ENCODE results near the gene POMT1. TPM values are rescaled to one million over a fixed set of nuclear protein-coding genes. Genes with fewer than 3 reads are reported as not detected.

Gene POMT1
- total RNA-seq, 1 experiment from 2014 or later: 15.8 TPM

DNA sequence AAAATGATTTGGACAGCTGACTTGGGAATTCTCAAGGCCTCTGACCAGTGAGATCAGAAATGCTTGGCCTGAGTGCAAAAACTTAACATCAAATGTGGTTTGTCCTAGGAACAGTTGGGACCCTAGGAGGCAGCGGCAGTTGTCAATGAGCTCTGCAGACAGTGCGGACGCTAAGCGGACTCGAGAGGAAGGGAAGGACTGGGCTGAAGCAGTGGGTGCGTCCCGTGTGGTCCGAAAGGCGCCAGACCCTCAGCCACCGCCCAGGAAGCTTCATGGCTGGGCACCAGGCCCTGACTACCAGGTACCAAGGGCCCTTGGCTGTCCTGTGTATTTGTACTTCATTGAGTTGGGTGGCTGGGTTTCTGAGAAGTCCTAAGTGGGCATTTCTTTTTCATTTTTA is 43.7 kb upstream of the POMT1 start:
- no peaks in the 10 kb centered on the region for H3K4me1 Mint-ChIP-seq (ENCODE audit: low read depth, unreplicated experiment)
- no peaks in the 10 kb centered on the region for H3K9me3 Mint-ChIP-seq (ENCODE audit: low read depth, unreplicated experiment)
- no TSS peak for BruUV-seq (replicated peaks)
- CTCF ChIA-PET: no interaction called here
- H3K36me3 Mint-ChIP-seq (ENCODE audit: insufficient read depth, unreplicated experiment): peaks cover 58% of the 10 kb centered on the region
- H3K27ac Mint-ChIP-seq (ENCODE audit: unreplicated experiment): no peak overlapping the region
- no peak for DNase-seq
- no peaks in the 10 kb centered on the region for H3K27me3 Mint-ChIP-seq (ENCODE audit: unreplicated experiment)
- no peak for TF ChIP-seq CTCF (IDR thresholded peaks at IDR 0.05; ENCODE audit: unreplicated experiment)
- no peak overlapping the region for H3K4me3 Mint-ChIP-seq (ENCODE audit: low read depth, unreplicated experiment)
- intact Hi-C loops (cut with micrococcal nuclease; ENCODE audit: unreplicated experiment): no loop called here

DNA sequence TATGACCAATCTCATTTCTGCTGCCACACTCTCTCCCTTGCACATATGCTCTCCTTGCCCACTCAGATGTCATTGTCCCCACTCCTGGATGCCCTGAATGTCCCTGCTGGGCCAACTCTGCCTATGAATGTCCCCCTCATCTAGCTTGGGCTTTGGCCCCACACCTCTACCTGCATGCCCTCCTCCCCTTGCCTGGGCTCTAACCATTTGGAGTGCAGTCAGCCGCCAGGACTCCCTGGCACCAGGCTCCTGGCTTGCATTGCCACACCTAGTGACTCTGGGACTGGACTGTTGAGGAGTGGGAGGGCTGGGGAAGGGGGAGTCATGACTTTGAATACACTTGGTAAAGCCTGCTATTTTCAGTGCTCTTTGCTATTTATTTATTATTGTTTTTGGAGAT is 41.6 kb upstream of the POMT1 start:
- H3K27me3 Mint-ChIP-seq (ENCODE audit: unreplicated experiment): no peaks in the 10 kb centered on the region
- DNase-seq: no peak
- no peaks in the 10 kb centered on the region for H3K4me1 Mint-ChIP-seq (ENCODE audit: low read depth, unreplicated experiment)
- no peak overlapping the region for H3K4me3 Mint-ChIP-seq (ENCODE audit: low read depth, unreplicated experiment)
- intact Hi-C loops (cut with micrococcal nuclease; ENCODE audit: unreplicated experiment): no loop called here
- H3K27ac Mint-ChIP-seq (ENCODE audit: unreplicated experiment): peak overlapping the region; percentile 75
- CTCF ChIA-PET: no interaction called here
- H3K36me3 Mint-ChIP-seq (ENCODE audit: insufficient read depth, unreplicated experiment): peaks cover 61% of the 10 kb centered on the region
- H3K9me3 Mint-ChIP-seq (ENCODE audit: low read depth, unreplicated experiment): no peaks in the 10 kb centered on the region
- no peak for TF ChIP-seq CTCF (IDR thresholded peaks at IDR 0.05; ENCODE audit: unreplicated experiment)
- no TSS peak for BruUV-seq (replicated peaks)

- Mint-ChIP-seq H3K27me3 (ENCODE audit: unreplicated experiment) (no peaks in the 10 kb centered on the region), H3K4me1 (ENCODE audit: low read depth, unreplicated experiment) (no peaks in the 10 kb centered on the region), H3K4me3 (ENCODE audit: low read depth, unreplicated experiment) (no peak overlapping the region), H3K9me3 (ENCODE audit: low read depth, unreplicated experiment) (no peaks in the 10 kb centered on the region), H3K27ac (ENCODE audit: unreplicated experiment) (no peak overlapping the region), H3K36me3 (ENCODE audit: insufficient read depth, unreplicated experiment) (peaks cover 51% of the 10 kb centered on the region)
- no TSS peak for BruUV-seq (replicated peaks)
- intact Hi-C loops (cut with micrococcal nuclease; ENCODE audit: unreplicated experiment): no loop called here
- CTCF ChIA-PET: interaction anchor here (0.6 kb wide), 1 partner anchor 291 kb away, joined by 6 read pairs; no protein-coding TSS in a partner anchor
- no peak for DNase-seq
- no peak for TF ChIP-seq CTCF (IDR thresholded peaks at IDR 0.05; ENCODE audit: unreplicated experiment)
Observed at GRCh38 chr9:131464354-131465000, 38.2 kb upstream of the POMT1 start.

DNA sequence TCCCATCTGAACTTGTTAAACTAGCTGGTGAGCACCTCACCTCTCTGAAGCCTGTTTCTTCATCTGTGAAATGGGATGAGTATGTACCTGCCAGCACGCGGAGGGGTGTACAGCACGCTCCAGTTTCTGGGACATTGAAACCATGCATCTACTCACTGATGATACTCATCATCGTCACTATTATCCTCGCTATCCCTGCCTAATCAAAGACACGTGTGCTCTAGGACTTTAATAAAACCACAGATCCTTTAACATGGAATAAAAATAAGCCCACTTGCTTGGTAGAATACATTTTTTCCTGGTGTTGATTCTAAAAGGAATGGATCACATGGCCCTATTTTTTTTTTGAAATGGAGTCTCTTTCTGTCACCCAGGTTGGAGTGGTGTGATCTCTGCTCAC is 37.3 kb upstream of the POMT1 start:
- H3K27me3 Mint-ChIP-seq (ENCODE audit: unreplicated experiment): no peaks in the 10 kb centered on the region
- no peak for TF ChIP-seq CTCF (IDR thresholded peaks at IDR 0.05; ENCODE audit: unreplicated experiment)
- no TSS peak for BruUV-seq (replicated peaks)

More for the DNA sequence above, 37.3 kb upstream of the POMT1 start:
- no peak for DNase-seq
- Mint-ChIP-seq H3K36me3 (ENCODE audit: insufficient read depth, unreplicated experiment) (peaks cover 50% of the 10 kb centered on the region), H3K4me3 (ENCODE audit: low read depth, unreplicated experiment) (no peak overlapping the region), H3K27ac (ENCODE audit: unreplicated experiment) (no peak overlapping the region), H3K9me3 (ENCODE audit: low read depth, unreplicated experiment) (no peaks in the 10 kb centered on the region), H3K4me1 (ENCODE audit: low read depth, unreplicated experiment) (no peaks in the 10 kb centered on the region)
- intact Hi-C loops (cut with micrococcal nuclease; ENCODE audit: unreplicated experiment): no loop called here
- CTCF ChIA-PET: no interaction called here
